GM23248 (cell line): ENCODE data around the gene GLCCI1. TPM values are rescaled to one million over a fixed set of nuclear protein-coding genes. Genes with fewer than 3 reads are reported as not detected.

Experiments used
- DNase-seq: peaks from one replicate; pipeline ENCODE4 v3.0.0-alpha.2; 2015
- H2AFZ ChIP-seq: fragments of 200-600 bp; sonication (generic); 2 replicates; pipeline ENCODE4 v1.6.1; 2016; ENCODE audit warnings: antibody characterized with exemption
- H3F3A ChIP-seq: fragments of 200-600 bp; sonication (generic); 2 replicates; pipeline ENCODE4 v1.6.1; 2016; ENCODE audit warnings: mild to moderate bottlenecking, antibody characterized with exemption, mixed run types; ENCODE audit not compliant: insufficient read depth
- H3K27ac ChIP-seq: fragments of 200-600 bp; sonication (generic); 2 replicates; pipeline ENCODE4 v1.5.1; 2016; ENCODE audit warnings: mild to moderate bottlenecking
- H3K27me3 ChIP-seq: fragments of 200-600 bp; sonication (generic); replicated peaks from 2 replicates; pipeline ENCODE4 v1.6.1; 2016; ENCODE audit warnings: mild to moderate bottlenecking; ENCODE audit not compliant: insufficient read depth
- H3K36me3 ChIP-seq: fragments of 200-600 bp; sonication (generic); 2 replicates; pipeline ENCODE4 v1.6.1; 2016; ENCODE audit warnings: low read depth, mild to moderate bottlenecking
- H3K4me1 ChIP-seq: fragments of 200-600 bp; sonication (generic); 2 replicates; pipeline ENCODE4 v1.6.1; 2016; ENCODE audit warnings: mild to moderate bottlenecking; ENCODE audit not compliant: insufficient read depth
- H3K4me2 ChIP-seq: fragments of 200-600 bp; sonication (generic); one replicate; pipeline ENCODE4 v1.6.1; 2016; ENCODE audit warnings: mild to moderate bottlenecking; ENCODE audit not compliant: unreplicated experiment
- H3K4me3 ChIP-seq: fragments of 200-600 bp; sonication (generic); 2 replicates; pipeline ENCODE4 v1.5.1; 2016; ENCODE audit warnings: mild to moderate bottlenecking
- H3K79me2 ChIP-seq: fragments of 200-600 bp; sonication (generic); 2 replicates; pipeline ENCODE4 v1.6.1; 2016; ENCODE audit warnings: mild to moderate bottlenecking; ENCODE audit not compliant: insufficient read depth
- H3K9ac ChIP-seq: fragments of 200-600 bp; sonication (generic); 2 replicates; pipeline ENCODE4 v1.6.1; 2016; ENCODE audit warnings: mild to moderate bottlenecking
- H3K9me2 ChIP-seq: fragments of 200-600 bp; sonication (generic); 2 replicates; pipeline ENCODE4 v1.6.1; 2016; ENCODE audit warnings: mixed run types, mild to moderate bottlenecking, moderate library complexity; ENCODE audit not compliant: insufficient read depth
- H3K9me3 ChIP-seq: fragments of 200-600 bp; sonication (generic); one replicate; pipeline ENCODE4 v1.6.1; 2017; ENCODE audit warnings: low read depth
- H4K20me1 ChIP-seq: fragments of 200-600 bp; sonication (generic); 2 replicates; pipeline ENCODE4 v1.6.0; 2016; ENCODE audit not compliant: insufficient read depth
- EZH2 ChIP-seq: fragments of 200-600 bp; sonication (generic); IDR thresholded peaks from 2 replicates; pipeline ENCODE4 v1.6.1; 2018; ENCODE audit warnings: antibody characterized with exemption, mild to moderate bottlenecking; ENCODE audit not compliant: insufficient read depth, poor library complexity, severe bottlenecking
- EZH2phosphoT487 ChIP-seq: fragments of 200-600 bp; sonication (generic); IDR thresholded peaks from 2 replicates; pipeline ENCODE4 v1.6.1; 2018; ENCODE audit warnings: antibody characterized with exemption, moderate library complexity, mild to moderate bottlenecking, low read depth; ENCODE audit not compliant: insufficient read depth
- WGBS, 2 experiments: methylation state at CpG; one replicate each; pipeline ENCODE4 v1.1.6; 2015 to 2017; ENCODE audit warnings: low lambda C conversion rate in 2 of 2, low coverage in 1 of 2; ENCODE audit errors: missing lambda C conversion rate in 2 of 2; 5-methylcytosine and 5-hydroxymethylcytosine counted together
- in situ Hi-C: fragments of 300-500 bp; cut with MboI; formaldehyde crosslinking; loops from 2 replicates; pipeline ENCODE4 v1.15.0; 2020
- polyA plus RNA-seq: library from polyadenylated mRNA; unstranded; fragments of >200 nt; fragmentation: Nextera tagmentation; extraction: Ambion mirVana; gene quantifications from 2 replicates; pipeline ENCODE4 v1.2.1, GENCODE V29; 2016
- total RNA-seq: library from RNA; depleted of rRNA; stranded (reverse); fragments of >200 nt; shearing (Covaris generic); gene quantifications from 2 replicates; pipeline ENCODE4 v1.2.3, GENCODE V29; 2014

Gene GLCCI1
- total and polyA plus RNA-seq, 2 experiments from 2014 or later: 2.5 to 3.0 TPM

DNA sequence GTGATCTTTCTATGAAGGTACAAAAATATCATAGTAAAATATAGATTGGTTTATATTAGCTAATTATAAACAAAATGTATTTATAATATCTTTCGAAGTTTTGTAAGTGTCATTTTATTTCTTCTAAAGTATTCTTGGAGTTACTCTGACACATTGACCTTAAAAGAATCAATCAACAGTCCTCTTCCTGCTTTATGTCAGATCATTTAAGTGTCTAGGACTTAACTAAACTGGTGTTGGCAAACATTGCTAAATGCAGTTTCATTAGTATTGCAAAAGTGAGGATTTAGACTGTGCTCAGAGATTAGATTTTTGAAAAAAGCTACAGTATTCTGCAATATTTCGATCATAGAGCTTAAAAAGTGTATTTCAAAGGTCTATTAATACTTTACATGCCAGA lies 10.3 kb downstream of the GLCCI1 start:
- Histone ChIP-seq H3F3A (no peaks in the 10 kb centered on the region), H3K79me2 (peaks cover 30% of the 10 kb centered on the region; the same call in 1 of the 2 replicates), H3K9me2 (no peaks in the 10 kb centered on the region), H3K9me3 (no peaks in the 10 kb centered on the region), H3K4me1 (no peaks in the 10 kb centered on the region), H2AFZ (no peak overlapping the region), H3K27me3 (no peaks in the 10 kb centered on the region), H3K4me2 (no peak overlapping the region), H4K20me1 (no peaks in the 10 kb centered on the region), H3K9ac (no peak overlapping the region), H3K27ac (no peak overlapping the region), H3K4me3 (no peak overlapping the region), H3K36me3 (no peaks in the 10 kb centered on the region)
- no peak for TF ChIP-seq EZH2phosphoT487
- TF ChIP-seq EZH2: no peak
- WGBS, 2 experiments: 89 to 90% methylated on average over 2 of the region's 2 CpGs
- in situ Hi-C loops: no loop called here
- DNase-seq: no peak

GRCh38 chr7:7979558-7979957 lies 11.0 kb downstream of the GLCCI1 start:
- no peaks in the 10 kb centered on the region for H3K36me3 ChIP-seq
- H3K4me1 ChIP-seq: no peaks in the 10 kb centered on the region
- no peak overlapping the region for H3K27ac ChIP-seq
- H4K20me1 ChIP-seq: no peaks in the 10 kb centered on the region
- no peak overlapping the region for H3K4me2 ChIP-seq
- no peaks in the 10 kb centered on the region for H3K9me3 ChIP-seq
- no peak overlapping the region for H3K4me3 ChIP-seq
- no peaks in the 10 kb centered on the region; the same call in 1 of the 2 replicates for H3K9me2 ChIP-seq
- DNase-seq: no peak
- no peak overlapping the region for H2AFZ ChIP-seq
- peaks cover 30% of the 10 kb centered on the region; the same call in 1 of the 2 replicates for H3K79me2 ChIP-seq
- H3F3A ChIP-seq: no peaks in the 10 kb centered on the region
- no peaks in the 10 kb centered on the region for H3K27me3 ChIP-seq
- no peak overlapping the region for H3K9ac ChIP-seq
- in situ Hi-C loops: no loop called here
- WGBS, 2 experiments: 91 to 100% methylated on average over 1 of the region's 1 CpG
- TF ChIP-seq EZH2: no peak
- no peak for TF ChIP-seq EZH2phosphoT487

GRCh38 chr7:7980134-7980533 lies 11.5 kb downstream of the GLCCI1 start:
- Histone ChIP-seq H3K9me3 (no peaks in the 10 kb centered on the region), H3K27me3 (no peaks in the 10 kb centered on the region), H2AFZ (no peak overlapping the region), H3K27ac (no peak overlapping the region), H3K4me2 (no peak overlapping the region), H4K20me1 (no peaks in the 10 kb centered on the region), H3K36me3 (no peaks in the 10 kb centered on the region), H3K9ac (no peak overlapping the region), H3K79me2 (peaks cover 25% of the 10 kb centered on the region; the same call in 1 of the 2 replicates), H3K4me1 (no peaks in the 10 kb centered on the region), H3K4me3 (no peak overlapping the region), H3K9me2 (no peaks in the 10 kb centered on the region; the same call in 1 of the 2 replicates), H3F3A (no peaks in the 10 kb centered on the region)
- DNase-seq: no peak
- in situ Hi-C loops: no loop called here
- 86 to 96% methylated on average over 2 of the region's 2 CpGs for WGBS, 2 experiments
- no peak for TF ChIP-seq EZH2
- no peak for TF ChIP-seq EZH2phosphoT487

- peaks cover 6% of the 10 kb centered on the region; the same call in 1 of the 2 replicates for H3K79me2 ChIP-seq
- no peak overlapping the region for H3K4me2 ChIP-seq
- no peak overlapping the region for H3K27ac ChIP-seq
- no peak overlapping the region for H2AFZ ChIP-seq
- no peaks in the 10 kb centered on the region for H3K36me3 ChIP-seq
- no peak for DNase-seq
- H3K9me2 ChIP-seq: no peaks in the 10 kb centered on the region; the same call in 1 of the 2 replicates
- in situ Hi-C loops: no loop called here
- H3K4me1 ChIP-seq: no peaks in the 10 kb centered on the region
- 91 to 96% methylated on average over 4 of the region's 4 CpGs for WGBS, 2 experiments
- no peaks in the 10 kb centered on the region for H3K27me3 ChIP-seq
- no peak overlapping the region for H3K9ac ChIP-seq
- H3K9me3 ChIP-seq: no peaks in the 10 kb centered on the region
- no peak for TF ChIP-seq EZH2phosphoT487
- H4K20me1 ChIP-seq: no peaks in the 10 kb centered on the region
- H3K4me3 ChIP-seq: no peak overlapping the region
- no peaks in the 10 kb centered on the region for H3F3A ChIP-seq
Measured at GRCh38 chr7:7982904-7983303, 14.3 kb downstream of the GLCCI1 start.

- in situ Hi-C loops: no loop called here
- Histone ChIP-seq H3K27ac (no peak overlapping the region), H3K9me2 (no peaks in the 10 kb centered on the region; the same call in 1 of the 2 replicates), H2AFZ (no peak overlapping the region), H3K9me3 (no peaks in the 10 kb centered on the region), H3K27me3 (no peaks in the 10 kb centered on the region), H3K4me1 (no peaks in the 10 kb centered on the region), H3K9ac (no peak overlapping the region), H3K4me3 (no peak overlapping the region), H3K4me2 (no peak overlapping the region), H3K79me2 (peaks cover 6% of the 10 kb centered on the region; the same call in 1 of the 2 replicates), H4K20me1 (no peaks in the 10 kb centered on the region), H3F3A (no peaks in the 10 kb centered on the region), H3K36me3 (no peaks in the 10 kb centered on the region)
- DNase-seq: no peak
- TF ChIP-seq EZH2: no peak
- TF ChIP-seq EZH2phosphoT487: no peak
- 76% methylated on average over 3 of the region's 3 CpGs for WGBS, 2 experiments
Measured at GRCh38 chr7:7984424-7984823, 15.8 kb downstream of the GLCCI1 start.
